Testis (tissue), 2 donors: ENCODE measurements around the gene LRP2.

Source experiments
- CTCF ChIP-seq, 3 experiments: fragments of 450-650 bp in 2 of 3; fragments of 200-600 bp in 1 of 3; sonication (generic) in 1 of 3; IDR thresholded peaks; one replicate each; pipeline ENCODE4 v1.5.1; 2016 to 2019; ENCODE audit warnings: antibody characterized with exemption in 3 of 3, mild to moderate bottlenecking in 2 of 3, moderate library complexity in 1 of 3
- POLR2A ChIP-seq: fragments of 450-650 bp; IDR thresholded peaks from one replicate; pipeline ENCODE4 v1.6.1; 2017; ENCODE audit warnings: antibody characterized with exemption, mild to moderate bottlenecking, moderate library complexity

- TF ChIP-seq CTCF (IDR thresholded peaks at IDR 0.05) (no peak), POLR2A (no peak)
Observed at GRCh38 chr2:169285531-169286235, 76.7 kb downstream of the LRP2 start.
